Adrenal gland (tissue), 5 donors: ENCODE data around the gene TFCP2L1.

Experiments
- CTCF ChIP-seq, 6 experiments: fragments of 450-650 bp in 4 of 6; fragments of 200-600 bp in 2 of 6; sonication (generic) in 1 of 6; IDR thresholded peaks; 1 replicate in 5 of 6; 2 replicates in 1 of 6; pipeline versions ENCODE4 v1.5.1 to v1.8.0; 2016 to 2021; ENCODE audit warnings: antibody characterized with exemption in 6 of 6, mild to moderate bottlenecking in 2 of 6, moderate library complexity in 1 of 6
- POLR2A ChIP-seq, 2 donors: fragments of 450-650 bp; IDR thresholded peaks; one replicate each; pipeline ENCODE4 v1.6.1; 2017; ENCODE audit warnings: antibody characterized with exemption in 2 of 2, mild to moderate bottlenecking in 2 of 2, moderate library complexity in 1 of 2
- donor health status: DM: no; HTN: no; CAD: no.

DNA sequence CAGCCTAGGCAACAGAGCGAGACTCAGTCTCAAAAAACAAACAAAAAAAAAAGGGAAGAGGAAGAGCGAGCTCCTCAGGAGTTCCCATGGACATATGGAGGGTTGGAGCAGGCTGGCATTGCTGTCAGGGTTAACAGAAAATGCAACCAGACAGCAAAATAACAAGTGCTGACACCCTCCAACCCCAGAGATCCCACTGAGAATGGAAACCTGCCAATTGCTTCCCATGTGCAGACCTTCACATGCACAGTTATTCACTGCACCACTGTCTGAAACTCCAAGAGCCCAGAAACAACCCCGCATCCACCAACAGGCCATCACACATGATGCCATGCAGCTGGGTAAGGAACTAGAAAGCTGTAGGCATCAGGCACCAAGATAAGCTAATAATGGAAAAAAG, 43.5 kb downstream of the TFCP2L1 start:
- no peak for TF ChIP-seq CTCF (IDR thresholded peaks at IDR 0.05)
- TF ChIP-seq POLR2A (IDR thresholded peaks at IDR 0.05) = no peak
